H1 (cell line): ENCODE measurements around the gene PDE8B.

ENCODE experiments used
- CTCF ChIP-seq, 3 experiments: IDR thresholded peaks; 1 replicate in 2 of 3; 2 replicates in 1 of 3; pipeline versions ENCODE4 v1.5.1 to v1.6.1; 2011; ENCODE audit warnings: low read length in 3 of 3, mild to moderate bottlenecking in 3 of 3, inconsistent platforms in 2 of 3, low read depth in 1 of 3, moderate library complexity in 1 of 3; ENCODE audit not compliant: insufficient read depth in 1 of 3; ENCODE audit errors: control extremely low read depth in 1 of 3
- EP300 ChIP-seq, 2 experiments: IDR thresholded peaks; 1 replicate in 1 of 2; 2 replicates in 1 of 2; pipeline ENCODE4 v1.6.1; 2011 to 2012; ENCODE audit warnings: low read depth in 2 of 2, low read length in 2 of 2, mild to moderate bottlenecking in 2 of 2, borderline replicate concordance in 1 of 2, inconsistent platforms in 1 of 2, moderate library complexity in 1 of 2
- EZH2 ChIP-seq: fragments of 200-600 bp; sonication (generic); IDR thresholded peaks from 2 replicates; pipeline ENCODE4 v1.7.1; 2012; ENCODE audit warnings: low read depth, mild to moderate bottlenecking, moderate library complexity, low read length, inconsistent platforms; ENCODE audit not compliant: severe bottlenecking

DNA sequence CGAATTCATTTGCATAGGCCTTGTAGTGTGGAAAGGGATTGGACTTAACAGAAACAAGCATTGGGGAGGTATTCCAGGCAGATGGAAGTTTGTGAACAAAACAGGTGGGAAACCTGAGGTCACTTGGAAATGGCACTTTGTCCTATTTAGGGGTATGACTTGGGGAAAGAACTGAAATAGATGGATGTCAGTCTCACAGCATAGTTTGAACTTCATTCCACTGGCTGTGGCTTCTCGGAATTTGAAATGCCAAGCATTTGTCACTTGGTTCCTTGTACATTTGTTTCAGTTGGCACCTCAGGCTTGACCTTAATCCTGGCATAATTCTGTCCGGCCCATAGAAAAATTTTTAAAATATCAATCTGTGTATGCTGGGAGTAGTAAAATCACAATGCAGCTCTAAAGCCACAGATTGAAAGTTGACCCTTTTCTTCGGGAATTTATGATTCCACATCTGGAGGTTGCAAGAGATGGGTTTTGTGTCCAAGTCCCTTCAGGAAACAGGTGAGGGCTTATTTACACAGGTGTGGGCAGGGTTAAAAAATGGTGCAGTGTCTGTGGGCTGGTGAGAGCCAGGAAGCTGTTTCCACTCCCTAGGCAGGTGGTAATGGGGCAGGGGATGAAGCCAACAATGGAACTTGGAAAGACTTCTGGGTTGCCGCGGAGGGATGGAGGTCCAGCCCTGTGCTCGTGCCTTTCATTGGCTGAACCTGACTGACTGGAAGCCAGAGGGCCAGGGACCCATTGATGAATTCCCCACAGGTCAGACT is 39.2 kb upstream of the PDE8B start:
- TF ChIP-seq CTCF (IDR thresholded peaks at IDR 0.05; ENCODE audit: control extremely low read depth in 1 of 3, insufficient read depth in 1 of 3, low read depth in 1 of 3, low read length in 3 of 3) (no peak), EP300 (IDR thresholded peaks at IDR 0.05; ENCODE audit: borderline replicate concordance in 1 of 2, low read depth in 2 of 2, low read length in 2 of 2) (no peak), EZH2 (no peak)
